Measurements from ENCODE around the gene SLC25A26. TPM values are rescaled to one million over a fixed set of nuclear protein-coding genes. Genes with fewer than 3 reads are reported as not detected.

The SLC25A26 gene
- total RNA-seq, 1 donor from 2014 or later: 19.2 TPM

DNA sequence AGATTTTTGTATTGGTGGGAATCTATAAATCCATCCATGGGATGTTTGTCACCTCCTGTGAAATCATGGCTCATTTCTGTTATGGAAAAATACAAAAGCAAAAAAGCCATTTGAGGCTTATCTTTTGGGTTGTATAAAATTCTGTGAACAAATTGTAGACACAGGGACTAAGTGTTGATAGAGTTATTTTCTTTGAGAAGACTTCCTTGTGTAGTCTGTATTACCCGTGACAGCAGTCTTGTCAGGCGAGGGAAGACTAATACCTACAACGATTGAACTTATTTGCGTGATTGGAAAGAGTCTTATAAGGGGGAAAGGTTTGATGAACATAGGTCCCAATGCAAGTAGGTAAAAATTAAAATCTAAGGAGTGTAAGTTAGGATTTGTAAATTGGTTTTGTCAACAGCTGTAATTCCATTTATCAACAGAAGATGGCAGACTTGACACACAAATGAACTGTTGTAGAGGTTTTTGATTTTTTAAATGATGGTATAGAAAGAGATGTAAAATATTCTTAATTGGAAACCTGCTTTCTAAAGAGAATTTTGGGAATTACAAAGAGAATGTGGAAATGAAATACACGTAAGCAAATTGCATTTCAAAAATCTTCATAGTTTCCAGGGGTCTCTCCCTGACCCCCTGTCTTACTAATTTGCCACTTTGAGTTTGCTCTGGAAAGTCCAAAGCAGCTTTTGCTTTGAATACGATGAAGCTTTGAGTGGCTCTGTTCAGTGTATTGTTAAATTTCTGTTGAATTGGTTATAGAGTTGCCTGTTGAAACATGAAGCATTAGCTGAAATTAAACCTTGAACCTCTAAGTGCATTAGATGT lies 33.2 kb downstream of the SLC25A26 start:
- Mint-ChIP-seq H3K4me1 (no peaks in the 10 kb centered on the region), H3K36me3 (no peaks in the 10 kb centered on the region), H3K27me3 (ENCODE audit: low read depth) (no peaks in the 10 kb centered on the region), H3K4me3 (no peak overlapping the region), H3K27ac (no peak overlapping the region), H3K9me3 (no peaks in the 10 kb centered on the region)
- DNase-seq (ENCODE audit: low spot score in 2 of 2, unreplicated experiment in 2 of 2): no peak
- TF ChIP-seq, protein P1, sequence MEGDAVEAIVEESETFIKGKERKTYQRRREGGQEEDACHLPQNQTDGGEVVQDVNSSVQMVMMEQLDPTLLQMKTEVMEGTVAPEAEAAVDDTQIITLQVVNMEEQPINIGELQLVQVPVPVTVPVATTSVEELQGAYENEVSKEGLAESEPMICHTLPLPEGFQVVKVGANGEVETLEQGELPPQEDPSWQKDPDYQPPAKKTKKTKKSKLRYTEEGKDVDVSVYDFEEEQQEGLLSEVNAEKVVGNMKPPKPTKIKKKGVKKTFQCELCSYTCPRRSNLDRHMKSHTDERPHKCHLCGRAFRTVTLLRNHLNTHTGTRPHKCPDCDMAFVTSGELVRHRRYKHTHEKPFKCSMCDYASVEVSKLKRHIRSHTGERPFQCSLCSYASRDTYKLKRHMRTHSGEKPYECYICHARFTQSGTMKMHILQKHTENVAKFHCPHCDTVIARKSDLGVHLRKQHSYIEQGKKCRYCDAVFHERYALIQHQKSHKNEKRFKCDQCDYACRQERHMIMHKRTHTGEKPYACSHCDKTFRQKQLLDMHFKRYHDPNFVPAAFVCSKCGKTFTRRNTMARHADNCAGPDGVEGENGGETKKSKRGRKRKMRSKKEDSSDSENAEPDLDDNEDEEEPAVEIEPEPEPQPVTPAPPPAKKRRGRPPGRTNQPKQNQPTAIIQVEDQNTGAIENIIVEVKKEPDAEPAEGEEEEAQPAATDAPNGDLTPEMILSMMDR (IDR thresholded peaks at IDR 0.05; ENCODE audit: unreplicated experiment): peak; percentile 90

DNA sequence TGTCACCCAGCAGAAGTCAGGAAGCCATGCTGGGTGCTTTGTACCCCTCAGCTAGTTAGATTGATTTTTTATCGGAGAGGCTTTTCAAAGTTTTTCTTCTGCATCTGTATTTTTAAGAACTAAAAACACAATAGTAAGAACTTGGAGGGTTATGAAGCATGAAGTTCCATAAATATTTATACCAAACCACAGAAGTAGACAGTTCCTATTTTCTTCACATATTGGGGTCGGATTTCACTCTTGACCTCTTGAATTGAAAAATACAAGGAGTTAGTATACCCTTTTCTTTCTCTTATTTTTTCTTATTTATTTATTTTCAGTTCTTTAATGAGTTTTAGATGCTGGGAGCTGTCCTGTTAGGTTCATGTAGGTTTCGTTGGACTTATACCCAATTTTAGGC lies 35.1 kb downstream of the SLC25A26 start:
- Mint-ChIP-seq H3K27ac (no peak overlapping the region), H3K4me1 (no peaks in the 10 kb centered on the region), H3K36me3 (no peaks in the 10 kb centered on the region), H3K9me3 (no peaks in the 10 kb centered on the region), H3K4me3 (no peak overlapping the region), H3K27me3 (ENCODE audit: low read depth) (no peaks in the 10 kb centered on the region)
- DNase-seq (ENCODE audit: low spot score in 2 of 2, unreplicated experiment in 2 of 2): no peak
- TF ChIP-seq, protein P1 (IDR thresholded peaks at IDR 0.05; ENCODE audit: unreplicated experiment): no peak

GRCh38 chr3:66256806-66257205 lies 36.0 kb downstream of the SLC25A26 start:
- H3K36me3 Mint-ChIP-seq: no peaks in the 10 kb centered on the region
- no peaks in the 10 kb centered on the region for H3K9me3 Mint-ChIP-seq
- H3K27me3 Mint-ChIP-seq (ENCODE audit: low read depth): no peaks in the 10 kb centered on the region
- H3K4me1 Mint-ChIP-seq: no peaks in the 10 kb centered on the region
- no peak overlapping the region for H3K4me3 Mint-ChIP-seq
- no peak overlapping the region for H3K27ac Mint-ChIP-seq
- TF ChIP-seq, protein P1 (IDR thresholded peaks at IDR 0.05; ENCODE audit: unreplicated experiment): no peak
- no peak for DNase-seq (ENCODE audit: low spot score in 2 of 2, unreplicated experiment in 2 of 2)

DNA sequence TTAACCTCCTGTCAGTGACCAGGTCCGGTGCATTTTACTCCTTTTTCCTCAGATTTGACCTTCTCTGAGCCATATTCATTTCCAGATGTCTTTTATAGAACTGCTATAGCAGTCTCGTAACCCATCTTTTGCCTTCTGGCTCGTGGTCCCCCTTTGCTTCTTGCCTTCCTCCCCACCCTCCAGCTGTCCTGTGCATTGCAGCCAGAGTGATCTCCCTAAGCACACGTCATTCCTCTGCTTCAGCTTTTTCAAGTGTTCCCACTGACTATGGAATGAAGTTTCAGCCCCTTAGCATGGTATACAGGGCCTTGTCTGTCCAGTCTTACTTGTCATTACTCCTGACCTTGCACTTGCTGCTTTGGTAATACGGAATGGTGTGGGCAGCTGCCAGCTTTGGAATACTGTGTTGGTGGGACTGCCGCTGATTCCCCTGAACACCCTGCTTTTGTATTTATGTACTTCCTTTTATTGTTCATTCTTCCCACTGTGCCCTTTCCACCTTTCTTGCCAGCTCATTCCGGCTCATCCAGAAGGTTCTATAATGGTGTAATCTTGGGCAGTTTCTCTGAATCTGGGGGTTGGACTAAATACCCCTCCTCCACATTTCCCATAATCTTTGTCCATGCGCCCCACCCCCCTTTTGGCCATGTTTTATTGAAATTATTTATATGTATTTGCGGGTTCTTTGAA lies 38.9 kb downstream of the SLC25A26 start:
- TF ChIP-seq, protein P1 (IDR thresholded peaks at IDR 0.05; ENCODE audit: unreplicated experiment): no peak
- Mint-ChIP-seq H3K27ac (no peak overlapping the region), H3K4me1 (no peaks in the 10 kb centered on the region), H3K4me3 (no peak overlapping the region), H3K9me3 (no peaks in the 10 kb centered on the region), H3K36me3 (peaks cover 4% of the 10 kb centered on the region), H3K27me3 (ENCODE audit: low read depth) (no peaks in the 10 kb centered on the region)
- no peak for DNase-seq (ENCODE audit: low spot score in 2 of 2, unreplicated experiment in 2 of 2)

DNA sequence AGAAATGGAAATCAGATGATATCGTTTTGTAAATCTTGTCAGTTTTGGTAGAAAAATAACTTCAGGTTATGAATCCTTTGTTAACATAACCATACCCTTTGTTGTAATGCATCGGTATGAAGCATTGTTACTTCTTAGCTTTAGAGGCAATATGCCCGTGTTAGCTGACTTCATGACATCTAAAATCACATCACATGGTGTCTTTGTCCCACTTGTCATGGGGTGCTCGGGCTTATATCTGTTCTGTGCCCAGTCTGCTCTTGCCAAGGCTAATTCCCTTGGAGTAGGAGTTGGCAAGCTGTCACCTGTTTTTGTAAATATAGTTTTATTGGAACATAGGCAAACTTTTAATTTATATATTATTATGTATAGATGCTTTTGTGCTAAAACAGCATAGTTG lies 39.6 kb downstream of the SLC25A26 start:
- Mint-ChIP-seq H3K36me3 (peaks cover 4% of the 10 kb centered on the region), H3K27me3 (ENCODE audit: low read depth) (no peaks in the 10 kb centered on the region)
- TF ChIP-seq, protein P1 (IDR thresholded peaks at IDR 0.05; ENCODE audit: unreplicated experiment): no peak

More for the DNA sequence above, 39.6 kb downstream of the SLC25A26 start:
- DNase-seq (ENCODE audit: low spot score in 2 of 2, unreplicated experiment in 2 of 2): no peak
- no peaks in the 10 kb centered on the region for H3K4me1 Mint-ChIP-seq
- H3K4me3 Mint-ChIP-seq: no peak overlapping the region
- no peak overlapping the region for H3K27ac Mint-ChIP-seq
- H3K9me3 Mint-ChIP-seq: no peaks in the 10 kb centered on the region
